ENCODE results near the gene SAGE1.
A peak's percentile ranks its signal among the peaks of the same experiment; 100 is the strongest.
"Not testable (repeated sequence)": the region's sequence is repeated elsewhere in the genome, so short reads cannot be mapped to it uniquely, and the experiment has no call there.

SAGE1 gene

GRCh38 chrX:135893294-135893817 lies at the start of gene SAGE1, which contains the start of gene CT45A10:
Gene SAGE1, plus strand, starts transcription at chrX:135893716. Its CDS starts 2,527 bp downstream, at chrX:135896243.
Gene CT45A10, minus strand, starts transcription at chrX:135893444. Its CDS starts 8,100 bp downstream, at chrX:135885344.
- DNase-seq, result no peak

- not testable (repeated sequence) for DNase-seq
Measured at GRCh38 chrX:135854438-135854837, 39.1 kb upstream of the SAGE1 start, which contains the start of gene CT45A8. Gene CT45A8, minus strand, starts transcription at chrX:135854538. Its CDS starts 3,755 bp downstream, at chrX:135850783.

GRCh38 chrX:135871712-135872111 lies 21.8 kb upstream of the SAGE1 start, which contains the start of gene CT45A9:
Gene CT45A9, minus strand, starts transcription at chrX:135871812. Its CDS starts 3,751 bp downstream, at chrX:135868061.
- DNase-seq, result not testable (repeated sequence)

GRCh38 chrX:135882741-135883140 lies 10.8 kb upstream of the SAGE1 start:
- DNase-seq, result not testable (repeated sequence)

- DNase-seq, result not testable (repeated sequence)
Measured at GRCh38 chrX:135888230-135888629, 5.3 kb upstream of the SAGE1 start.

GRCh38 chrX:135888976-135889375 lies 4.5 kb upstream of the SAGE1 start:
- DNase-seq, result peak in 1 of 2 experiments; percentile 1

- no peak for DNase-seq
Measured at GRCh38 chrX:135890087-135890585, 3.4 kb upstream of the SAGE1 start.

- DNase-seq, result no peak
Measured at GRCh38 chrX:135892781-135893180, 735 bp upstream of the SAGE1 start.

- DNase-seq, result no peak
Measured at GRCh38 chrX:135910251-135910650, 16.7 kb downstream of the SAGE1 start.

GRCh38 chrX:135914404-135914803 lies 20.9 kb downstream of the SAGE1 start:
- no peak for DNase-seq

- not testable (repeated sequence) for DNase-seq
Measured at GRCh38 chrX:135920516-135920915, 27.0 kb downstream of the SAGE1 start.

- peak in 1 of 2 experiments; percentile 2 for DNase-seq
Measured at GRCh38 chrX:135923353-135923752, 29.8 kb downstream of the SAGE1 start.

- no peak for DNase-seq
Measured at GRCh38 chrX:135927897-135928296, 34.4 kb downstream of the SAGE1 start.

- peak in 1 of 2 experiments; percentile 31 for DNase-seq
Measured at GRCh38 chrX:135931644-135932487, 38.4 kb downstream of the SAGE1 start.

- DNase-seq, result no peak
Measured at GRCh38 chrX:135944486-135944885, 51.0 kb downstream of the SAGE1 start.

- DNase-seq, result no peak
Measured at GRCh38 chrX:135951291-135951690, 57.8 kb downstream of the SAGE1 start.

Measured in SW 1271 (cell line).